Renal pelvis (tissue), 4 donors: ENCODE data around the gene PDLIM3. TPM values are rescaled to one million over a fixed set of nuclear protein-coding genes. Genes with fewer than 3 reads are reported as not detected.
A peak's percentile ranks its signal among the peaks of the same experiment; 100 is the strongest.
"Not testable (repeated sequence)": the region's sequence is repeated elsewhere in the genome, so short reads cannot be mapped to it uniquely, and the experiment has no call there.

Source experiments
- DNase-seq: peaks from one replicate; pipeline ENCODE4 v3.0.0-alpha.2; 2013
- polyA plus RNA-seq, 3 donors: library from polyadenylated mRNA; unstranded; fragments of 120-200 nt; gene quantifications; one replicate each; pipeline ENCODE4 v1.2.1, GENCODE V29; 2013; ENCODE audit not compliant: insufficient read length in 3 of 3

PDLIM3 gene
- polyA plus RNA-seq, 3 donors, result 4.5 to 4.9 (median 4.7) TPM

GRCh38 chr4:185523862-185524261 lies 11.4 kb downstream of the PDLIM3 start:
- no peak for DNase-seq

GRCh38 chr4:185522451-185522850 lies 12.9 kb downstream of the PDLIM3 start:
- DNase-seq, result no peak

GRCh38 chr4:185520119-185520518 lies 15.2 kb downstream of the PDLIM3 start:
- no peak for DNase-seq

- no peak for DNase-seq
Observed at GRCh38 chr4:185518494-185518893, 16.8 kb downstream of the PDLIM3 start.

GRCh38 chr4:185518069-185518468 lies 17.2 kb downstream of the PDLIM3 start:
- DNase-seq, result no peak

- no peak for DNase-seq
Observed at GRCh38 chr4:185515248-185515647, 20.1 kb downstream of the PDLIM3 start.

GRCh38 chr4:185514182-185514697 lies 21.1 kb downstream of the PDLIM3 start:
- DNase-seq, result no peak

- DNase-seq, result no peak
Observed at GRCh38 chr4:185513489-185514181, 21.7 kb downstream of the PDLIM3 start.

GRCh38 chr4:185512516-185512915 lies 22.8 kb downstream of the PDLIM3 start:
- no peak for DNase-seq

- not testable (repeated sequence) for DNase-seq
Observed at GRCh38 chr4:185511243-185511642, 24.1 kb downstream of the PDLIM3 start.

- DNase-seq, result no peak
Observed at GRCh38 chr4:185510806-185511205, 24.5 kb downstream of the PDLIM3 start.

GRCh38 chr4:185508181-185508580 lies 27.1 kb downstream of the PDLIM3 start:
- peak; percentile 67 for DNase-seq

GRCh38 chr4:185506422-185506821 lies 28.9 kb downstream of the PDLIM3 start:
- no peak for DNase-seq

- peak; percentile 93 for DNase-seq
Observed at GRCh38 chr4:185504098-185505047, 30.9 kb downstream of the PDLIM3 start.

- no peak for DNase-seq
Observed at GRCh38 chr4:185502386-185502785, 32.9 kb downstream of the PDLIM3 start.

GRCh38 chr4:185500576-185500975 lies 34.7 kb downstream of the PDLIM3 start:
- no peak for DNase-seq

- DNase-seq, result no peak
Observed at GRCh38 chr4:185500035-185500434, 35.3 kb downstream of the PDLIM3 start.

- no peak for DNase-seq
Observed at GRCh38 chr4:185488650-185489049, 46.7 kb downstream of the PDLIM3 start.

GRCh38 chr4:185481401-185481800 lies 53.9 kb downstream of the PDLIM3 start:
- no peak for DNase-seq

GRCh38 chr4:185480016-185480732 lies 55.1 kb downstream of the PDLIM3 start:
- DNase-seq, result no peak

GRCh38 chr4:185479507-185479971 lies 55.8 kb downstream of the PDLIM3 start:
- no peak for DNase-seq

GRCh38 chr4:185473247-185473646 lies 62.1 kb downstream of the PDLIM3 start:
- DNase-seq, result no peak
